Uterus (tissue), 4 donors: ENCODE data around the gene INPP1. TPM values are rescaled to one million over a fixed set of nuclear protein-coding genes. Genes with fewer than 3 reads are reported as not detected.
A peak's percentile ranks its signal among the peaks of the same experiment; 100 is the strongest.

Experiments used
- DNase-seq, 2 donors: peaks; one replicate each; pipeline ENCODE4 v3.0.0-alpha.2; 2019 to 2020
- H3K27ac ChIP-seq, 2 donors: fragments of 200-600 bp; sonication (generic); 1 replicate in 1 of 2; 2 replicates in 1 of 2; pipeline ENCODE4 v1.5.1; 2016 to 2018
- H3K27me3 ChIP-seq, 2 donors: fragments of 200-600 bp; sonication (generic); one replicate each; pipeline ENCODE4 v1.5.1; 2018 to 2019; ENCODE audit warnings: control low read depth in 1 of 2
- H3K36me3 ChIP-seq, 2 donors: fragments of 200-600 bp; sonication (generic); one replicate each; pipeline ENCODE4 v1.5.1; 2019; ENCODE audit warnings: control low read depth in 1 of 2
- H3K4me1 ChIP-seq, 2 donors: fragments of 200-600 bp; sonication (generic); one replicate each; pipeline ENCODE4 v1.5.1; 2018 to 2019; ENCODE audit warnings: control low read depth in 1 of 2
- H3K4me3 ChIP-seq, 2 donors: fragments of 200-600 bp; sonication (generic); 1 replicate in 1 of 2; 2 replicates in 1 of 2; pipeline ENCODE4 v1.5.1; 2018 to 2019; ENCODE audit warnings: mild to moderate bottlenecking in 1 of 2
- H3K9me3 ChIP-seq, 2 donors: fragments of 200-600 bp; sonication (generic); one replicate each; pipeline ENCODE4 v1.5.1; 2019; ENCODE audit warnings: control low read depth in 1 of 2
- CTCF ChIP-seq, 4 experiments: fragments of 200-600 bp in 2 of 4; fragments of 450-650 bp in 2 of 4; sonication (generic) in 2 of 4; IDR thresholded peaks; one replicate each; pipeline ENCODE4 v1.5.1; 2016 to 2019; ENCODE audit warnings: antibody characterized with exemption in 4 of 4, mild to moderate bottlenecking in 2 of 4, moderate library complexity in 1 of 4
- POLR2A ChIP-seq, 2 donors: fragments of 450-650 bp; IDR thresholded peaks; one replicate each; pipeline ENCODE4 v1.6.1; 2016; ENCODE audit warnings: antibody characterized with exemption in 2 of 2, mild to moderate bottlenecking in 1 of 2, moderate library complexity in 1 of 2
- intact Hi-C: fragments of 100-400 bp; cut with DNase I; formaldehyde crosslinking; loops from one replicate; pipeline ENCODE4 v1.15.1; 2023; ENCODE audit warnings: low total_unique reads
- total RNA-seq, 4 donors: library from RNA; depleted of rRNA in 3 of 4; stranded (reverse); fragments of >200 nt in 3 of 4; gene quantifications; one replicate each; pipeline versions ENCODE4 v1.1.0 to v1.2.4, GENCODE V29; 2014 to 2023
- donor health status: DM: yes; HTN: yes; CAD: no.

INPP1 gene
- total RNA-seq, 4 donors from 2014 or later: 2.1 to 40.2 (median 23.5) TPM

- Histone ChIP-seq H3K9me3 (no peaks in the 10 kb centered on the region), H3K27ac (peak overlapping the region; percentile 80 to 81), H3K4me1 (no peaks in the 10 kb centered on the region), H3K4me3 (peak overlapping the region; percentile 51 to 87), H3K36me3 (no peaks in the 10 kb centered on the region), H3K27me3 (no peaks in the 10 kb centered on the region)
- DNase-seq: peak; percentile 31 to 43
- intact Hi-C loops: no loop called here
- peak in 1 of 2 donors; percentile 21 for TF ChIP-seq POLR2A (IDR thresholded peaks at IDR 0.05)
- no peak for TF ChIP-seq CTCF (IDR thresholded peaks at IDR 0.05)
Measured at GRCh38 chr2:190408538-190409271, 65.3 kb downstream of the INPP1 start.

- TF ChIP-seq CTCF (IDR thresholded peaks at IDR 0.05) (no peak), POLR2A (IDR thresholded peaks at IDR 0.05) (no peak)
- intact Hi-C loops: no loop called here
- Histone ChIP-seq H3K9me3 (no peaks in the 10 kb centered on the region), H3K27ac (peak overlapping the region in 1 of 2 donors; percentile 81), H3K36me3 (no peaks in the 10 kb centered on the region), H3K4me3 (no peak overlapping the region), H3K27me3 (no peaks in the 10 kb centered on the region), H3K4me1 (no peaks in the 10 kb centered on the region)
- no peak for DNase-seq
Measured at GRCh38 chr2:190409616-190410015, 66.2 kb downstream of the INPP1 start.

GRCh38 chr2:190410166-190410565 is 66.8 kb downstream of the INPP1 start:
- DNase-seq: no peak
- intact Hi-C loops: no loop called here
- no peaks in the 10 kb centered on the region for H3K36me3 ChIP-seq
- no peaks in the 10 kb centered on the region for H3K9me3 ChIP-seq
- H3K4me3 ChIP-seq: no peak overlapping the region
- H3K27me3 ChIP-seq: no peaks in the 10 kb centered on the region
- H3K4me1 ChIP-seq: no peaks in the 10 kb centered on the region
- TF ChIP-seq CTCF (IDR thresholded peaks at IDR 0.05) (no peak), POLR2A (IDR thresholded peaks at IDR 0.05) (no peak)
- peak overlapping the region in 1 of 2 donors; percentile 81 for H3K27ac ChIP-seq

GRCh38 chr2:190412966-190413365 is 69.6 kb downstream of the INPP1 start:
- H3K27me3 ChIP-seq: no peaks in the 10 kb centered on the region
- no peaks in the 10 kb centered on the region for H3K36me3 ChIP-seq
- TF ChIP-seq CTCF (IDR thresholded peaks at IDR 0.05): no peak
- TF ChIP-seq POLR2A (IDR thresholded peaks at IDR 0.05): no peak
- H3K4me1 ChIP-seq: no peaks in the 10 kb centered on the region
- DNase-seq: no peak
- no peak overlapping the region for H3K4me3 ChIP-seq
- intact Hi-C loops: no loop called here
- no peaks in the 10 kb centered on the region for H3K9me3 ChIP-seq
- H3K27ac ChIP-seq: no peak overlapping the region

GRCh38 chr2:190413421-190413820 is 70.0 kb downstream of the INPP1 start:
- Histone ChIP-seq H3K4me3 (no peak overlapping the region), H3K36me3 (no peaks in the 10 kb centered on the region), H3K27ac (no peak overlapping the region), H3K27me3 (no peaks in the 10 kb centered on the region), H3K9me3 (no peaks in the 10 kb centered on the region), H3K4me1 (no peaks in the 10 kb centered on the region)
- no peak for DNase-seq
- TF ChIP-seq CTCF (IDR thresholded peaks at IDR 0.05) (no peak), POLR2A (IDR thresholded peaks at IDR 0.05) (no peak)
- intact Hi-C loops: no loop called here
